Fibroblast of pulmonary artery (primary cell): Measurements from ENCODE around the gene STK11IP.
A peak's percentile ranks its signal among the peaks of the same experiment; 100 is the strongest.

Experiments used
- DNase-seq: peaks from one replicate; pipeline ENCODE4 v3.0.0-alpha.2; 2010; ENCODE audit warnings: low read depth
- H3K4me3 ChIP-seq: replicated peaks from 2 replicates; pipeline ENCODE4 v1.5.1; 2011; ENCODE audit warnings: low read depth, mild to moderate bottlenecking, control low read depth, low read length, moderate library complexity
- CTCF ChIP-seq: IDR thresholded peaks from 2 replicates; pipeline ENCODE4 v1.5.1; 2011; ENCODE audit warnings: mild to moderate bottlenecking, control low read depth, low read length, inconsistent platforms; ENCODE audit errors: missing control alignments

Gene STK11IP

GRCh38 chr2:219570194-219570923 is 27.3 kb upstream of the STK11IP start:
- H3K4me3 ChIP-seq: peak overlapping the region; percentile 61
- peak; percentile 29 for DNase-seq
- no peak for TF ChIP-seq CTCF

- H3K4me3 ChIP-seq: peak overlapping the region; percentile 61
- DNase-seq: peak; percentile 30
- TF ChIP-seq CTCF: no peak
Observed at GRCh38 chr2:219570924-219571310, 26.7 kb upstream of the STK11IP start.

GRCh38 chr2:219571311-219572236 is 26.1 kb upstream of the STK11IP start, which contains the start of gene OBSL1:
Gene OBSL1 (minus strand): TSS chr2:219571539. CDS start chr2:219571232, 307 bp downstream.
- peak within 1 kb of the TSS; percentile 61 for H3K4me3 ChIP-seq
- TF ChIP-seq CTCF: no peak
- DNase-seq: peak; percentile 79

- H3K4me3 ChIP-seq: peak within 1 kb of the TSS; percentile 61
- no peak for DNase-seq
- TF ChIP-seq CTCF: no peak
Observed at GRCh38 chr2:219572237-219573001, 25.2 kb upstream of the STK11IP start, which contains the start of gene INHA. Gene INHA (plus strand): TSS chr2:219572310. CDS start chr2:219572375, 65 bp downstream.

GRCh38 chr2:219573166-219573565 is 24.5 kb upstream of the STK11IP start:
- no peak for DNase-seq
- no peak for TF ChIP-seq CTCF

GRCh38 chr2:219574484-219575311 is 23.0 kb upstream of the STK11IP start:
- no peak for DNase-seq
- no peak for TF ChIP-seq CTCF
- H3K4me3 ChIP-seq: no peak overlapping the region

More at GRCh38 chr2:219573166-219573565, 24.5 kb upstream of the STK11IP start:
- no peak overlapping the region for H3K4me3 ChIP-seq
